T-cell (primary cell): Measurements from ENCODE around the gene STIM2. TPM values are rescaled to one million over a fixed set of nuclear protein-coding genes. Genes with fewer than 3 reads are reported as not detected.

Source experiments
- ATAC-seq, 4 experiments: fragments of 200-7000 bp in 3 of 4; fragments of 150-1000 bp in 1 of 4; cut with Tn5 transposase; replicated peaks in 1 of 4; 1 replicate in 3 of 4; 2 replicates in 1 of 4; pipeline ENCODE4 v1.10.0; 2021; ENCODE audit warnings: moderate library complexity in 3 of 4, mild to moderate bottlenecking in 2 of 4, moderate number of reproducible peaks in 1 of 4
- CTCF ChIA-PET, 2 donors: fragments of 300-600 bp; sonication (Branson Sonifier 250); formaldehyde crosslinking; loops; one replicate each; lab custom pipeline; 2022; ENCODE audit warnings: antibody characterized with exemption in 2 of 2; lab: Charles Lee
- POLR2A ChIA-PET, 2 donors: fragments of 300-600 bp; sonication (Branson Sonifier 250); formaldehyde crosslinking; loops; one replicate each; lab custom pipeline; 2022; ENCODE audit warnings: antibody characterized with exemption in 2 of 2; lab: Charles Lee
- DNase-seq, 35 experiments: peaks; one replicate each; pipeline versions ENCODE4 v3.0.0 to v3.0.0-alpha.2; 2013 to 2023
- H3K27ac ChIP-seq: one replicate; pipeline ENCODE4 v1.5.1; 2013; ENCODE audit warnings: low read length
- H3K27me3 ChIP-seq, 2 experiments: replicated peaks in 1 of 2; 1 replicate in 1 of 2; 2 replicates in 1 of 2; pipeline versions ENCODE4 v1.6.1 to v1.7.0; 2013; ENCODE audit warnings: low read length in 1 of 2, mixed read lengths in 1 of 2; ENCODE audit not compliant: control insufficient read depth in 2 of 2, insufficient read depth in 2 of 2; ENCODE audit errors: extremely low read depth in 1 of 2
- H3K36me3 ChIP-seq, 2 donors: 1 replicate in 1 of 2; 2 replicates in 1 of 2; pipeline versions ENCODE4 v1.6.1 to v1.7.0; 2013; ENCODE audit warnings: low read length in 1 of 2; ENCODE audit not compliant: control insufficient read depth in 2 of 2, insufficient read depth in 1 of 2; ENCODE audit errors: extremely low read depth in 1 of 2
- H3K4me1 ChIP-seq, 2 experiments: 1 replicate in 1 of 2; 2 replicates in 1 of 2; pipeline versions ENCODE4 v1.6.1 to v1.7.0; 2013; ENCODE audit warnings: low read length in 2 of 2, mixed read lengths in 1 of 2; ENCODE audit not compliant: insufficient read depth in 2 of 2, control insufficient read depth in 1 of 2; ENCODE audit errors: extremely low read depth in 1 of 2
- H3K4me3 ChIP-seq, 2 donors: 1 replicate in 1 of 2; 2 replicates in 1 of 2; pipeline versions ENCODE4 v1.5.1 to v1.7.0; 2013; ENCODE audit warnings: mild to moderate bottlenecking in 2 of 2, low read length in 1 of 2, moderate library complexity in 1 of 2; ENCODE audit not compliant: control insufficient read depth in 1 of 2; ENCODE audit errors: extremely low read depth in 1 of 2
- H3K9me3 ChIP-seq: 2 replicates; pipeline ENCODE4 v1.7.0; 2013
- H3K27ac Mint-ChIP-seq, 2 donors: one replicate each; pipeline ENCODE4 v1.8.0; 2020 to 2021; ENCODE audit warnings: mild to moderate bottlenecking in 2 of 2, mixed read lengths in 2 of 2
- H3K27me3 Mint-ChIP-seq, 2 donors: one replicate each; pipeline ENCODE4 v1.8.0; 2021 to 2022; ENCODE audit warnings: mixed read lengths in 2 of 2
- H3K36me3 Mint-ChIP-seq: one replicate; pipeline ENCODE4 v1.8.0; 2021; ENCODE audit warnings: mixed read lengths
- H3K4me1 Mint-ChIP-seq, 3 donors: one replicate each; pipeline ENCODE4 v1.8.0; 2020 to 2022; ENCODE audit warnings: mixed read lengths in 3 of 3, mild to moderate bottlenecking in 1 of 3
- H3K4me3 Mint-ChIP-seq, 3 donors: one replicate each; pipeline ENCODE4 v1.8.0; 2020 to 2022; ENCODE audit warnings: mild to moderate bottlenecking in 3 of 3, mixed read lengths in 3 of 3, moderate library complexity in 3 of 3
- H3K9me3 Mint-ChIP-seq, 3 donors: one replicate each; pipeline ENCODE4 v1.8.0; 2020 to 2022; ENCODE audit warnings: mixed read lengths in 3 of 3
- WGBS: methylation state at CpG from one replicate; pipeline ENCODE4 v1.1.5; 2013; ENCODE audit warnings: missing lambda C conversion rate; ENCODE audit not compliant: insufficient coverage; 5-methylcytosine and 5-hydroxymethylcytosine counted together
- total RNA-seq, 35 experiments: library from RNA in 6 of 35; stranded (reverse) in 6 of 35; fragments of 120-200 nt in 1 of 35; gene quantifications; one replicate each; pipeline versions ENCODE4 v1.2.1 to v1.2.4 and lab custom pipeline; 2013 to 2026

Gene STIM2
- total RNA-seq, 5 donors from 2014 or later (not counting 1 experiment from before 2014, with no cell fraction given), result 67.9 to 98.7 (median 75.2) TPM

- Histone ChIP-seq H3K27me3 (peaks cover 0 to 3% of the 10 kb centered on the region in 2 experiments), H3K36me3 (no peaks in the 10 kb centered on the region), H3K4me3 (no peak overlapping the region), H3K9me3 (peaks cover 4% of the 10 kb centered on the region), H3K27ac (no peak overlapping the region), H3K4me1 (peaks cover 0 to 3% of the 10 kb centered on the region in 2 experiments)
- Mint-ChIP-seq H3K9me3 (no peaks in the 10 kb centered on the region), H3K27me3 (no peaks in the 10 kb centered on the region), H3K27ac (no peak overlapping the region), H3K4me1 (peaks cover 9 to 16% (median 12%) of the 10 kb centered on the region in 3 donors), H3K36me3 (peaks cover 5% of the 10 kb centered on the region), H3K4me3 (no peak overlapping the region)
- DNase-seq, result no peak
- POLR2A ChIA-PET, result no interaction called here
- WGBS, result 94% methylated on average over 5 of the region's 5 CpGs
- no peak for ATAC-seq
- CTCF ChIA-PET, result no interaction called here
Observed at GRCh38 chr4:26839534-26839951, 21.1 kb upstream of the STIM2 start.

GRCh38 chr4:26840786-26841185, 19.9 kb upstream of the STIM2 start:
- Histone ChIP-seq H3K4me1 (peaks cover 0 to 3% of the 10 kb centered on the region in 2 experiments), H3K27me3 (peaks cover 0 to 3% of the 10 kb centered on the region in 2 experiments), H3K4me3 (no peak overlapping the region), H3K9me3 (peaks cover 4% of the 10 kb centered on the region), H3K27ac (no peak overlapping the region), H3K36me3 (no peaks in the 10 kb centered on the region)
- WGBS, result 94% methylated on average over 3 of the region's 5 CpGs
- peaks cover 0 to 4% (median 2%) of the 10 kb centered on the region in 3 donors for H3K9me3 Mint-ChIP-seq
- H3K4me3 Mint-ChIP-seq, result no peak overlapping the region
- no peaks in the 10 kb centered on the region for H3K27me3 Mint-ChIP-seq
- ChIA-PET CTCF (no interaction called here), POLR2A (interaction anchor here in 1 of 2 donors (0.9 kb wide), 1 partner anchor 21 kb away, joined by 4 read pairs; no protein-coding TSS in a partner anchor)
- no peak for ATAC-seq
- no peaks in the 10 kb centered on the region for H3K36me3 Mint-ChIP-seq
- H3K27ac Mint-ChIP-seq, result no peak overlapping the region
- peaks cover 9 to 16% (median 12%) of the 10 kb centered on the region in 3 donors for H3K4me1 Mint-ChIP-seq
- no peak for DNase-seq

- Histone ChIP-seq H3K27ac (no peak overlapping the region), H3K4me1 (peaks cover 0 to 3% of the 10 kb centered on the region in 2 experiments), H3K9me3 (peaks cover 2% of the 10 kb centered on the region), H3K36me3 (no peaks in the 10 kb centered on the region), H3K4me3 (no peak overlapping the region), H3K27me3 (peaks cover 0 to 3% of the 10 kb centered on the region in 2 experiments)
- DNase-seq, result no peak
- CTCF ChIA-PET, result no interaction called here
- H3K27ac Mint-ChIP-seq, result no peak overlapping the region
- H3K4me3 Mint-ChIP-seq, result no peak overlapping the region
- peaks cover 10% of the 10 kb centered on the region for H3K36me3 Mint-ChIP-seq
- H3K27me3 Mint-ChIP-seq, result no peaks in the 10 kb centered on the region
- WGBS, result 0% methylated on average over 1 of the region's 2 CpGs
- H3K4me1 Mint-ChIP-seq, result peaks cover 9 to 16% (median 12%) of the 10 kb centered on the region in 3 donors
- peaks cover 0 to 4% (median 2%) of the 10 kb centered on the region in 3 donors for H3K9me3 Mint-ChIP-seq
- ATAC-seq, result no peak
- POLR2A ChIA-PET, result no interaction called here
Observed at GRCh38 chr4:26842911-26843310, 17.7 kb upstream of the STIM2 start.

GRCh38 chr4:26850528-26850927, 10.1 kb upstream of the STIM2 start:
- CTCF ChIA-PET, result no interaction called here
- WGBS, result 100% methylated on average over 1 of the region's 1 CpG
- Histone ChIP-seq H3K4me3 (no peak overlapping the region), H3K9me3 (no peaks in the 10 kb centered on the region), H3K27ac (no peak overlapping the region), H3K4me1 (no peaks in the 10 kb centered on the region), H3K27me3 (no peaks in the 10 kb centered on the region), H3K36me3 (no peaks in the 10 kb centered on the region)
- Mint-ChIP-seq H3K36me3 (peaks cover 10% of the 10 kb centered on the region), H3K4me3 (no peak overlapping the region), H3K9me3 (peaks cover 0 to 1% (median under 1%) of the 10 kb centered on the region in 3 donors), H3K4me1 (no peaks in the 10 kb centered on the region), H3K27ac (no peak overlapping the region), H3K27me3 (no peaks in the 10 kb centered on the region)
- no peak for ATAC-seq
- POLR2A ChIA-PET, result no interaction called here
- no peak for DNase-seq

- H3K27me3 Mint-ChIP-seq, result no peaks in the 10 kb centered on the region
- Histone ChIP-seq H3K4me1 (no peaks in the 10 kb centered on the region), H3K36me3 (no peaks in the 10 kb centered on the region), H3K27me3 (no peaks in the 10 kb centered on the region), H3K27ac (no peak overlapping the region), H3K9me3 (no peaks in the 10 kb centered on the region), H3K4me3 (no peak overlapping the region)
- peaks cover 10% of the 10 kb centered on the region for H3K36me3 Mint-ChIP-seq
- peaks cover 0 to 3% (median 2%) of the 10 kb centered on the region in 3 donors for H3K4me1 Mint-ChIP-seq
- POLR2A ChIA-PET, result no interaction called here
- CTCF ChIA-PET, result no interaction called here
- 100% methylated on average over 2 of the region's 2 CpGs for WGBS
- no peak overlapping the region for H3K4me3 Mint-ChIP-seq
- no peak overlapping the region for H3K27ac Mint-ChIP-seq
- ATAC-seq, result no peak
- no peaks in the 10 kb centered on the region for H3K9me3 Mint-ChIP-seq
- no peak for DNase-seq
Observed at GRCh38 chr4:26851129-26851528, 9.5 kb upstream of the STIM2 start.

GRCh38 chr4:26854701-26855100, 5.9 kb upstream of the STIM2 start:
- no peak for ATAC-seq
- ChIA-PET CTCF (interaction anchor here in 1 of 2 donors (0.9 to 1.1 kb wide), 2 partner anchors 122 to 165 kb away, joined by 3 read pairs; no protein-coding TSS in a partner anchor), POLR2A (interaction anchor here in 1 of 2 donors (0.7 kb wide), 1 partner anchor 111 kb away, joined by 6 read pairs; no protein-coding TSS in a partner anchor)
- Histone ChIP-seq H3K27me3 (no peaks in the 10 kb centered on the region), H3K27ac (no peak overlapping the region), H3K4me3 (no peak overlapping the region), H3K9me3 (no peaks in the 10 kb centered on the region), H3K36me3 (no peaks in the 10 kb centered on the region), H3K4me1 (peaks cover 20 to 26% of the 10 kb centered on the region in 2 experiments)
- Mint-ChIP-seq H3K4me1 (peaks cover 22 to 34% (median 31%) of the 10 kb centered on the region in 3 donors), H3K27me3 (no peaks in the 10 kb centered on the region), H3K27ac (no peak overlapping the region), H3K4me3 (no peak overlapping the region), H3K9me3 (no peaks in the 10 kb centered on the region), H3K36me3 (no peaks in the 10 kb centered on the region)
- 100% methylated on average over 1 of the region's 6 CpGs for WGBS
- no peak for DNase-seq
